ENCODE results near the gene FANCB.

The FANCB gene

GRCh38 chrX:14902537-14902936 is 29.7 kb upstream of the FANCB start:
- no peak overlapping the region for H3K4me2 ChIP-seq
- no peak overlapping the region for H3K9ac ChIP-seq
- H3K4me3 ChIP-seq, result no peak overlapping the region
- no peak for TF ChIP-seq Cebpa-rat (IDR thresholded peaks at IDR 0.05)
- H4K20me1 ChIP-seq, result no peaks in the 10 kb centered on the region
- no peaks in the 10 kb centered on the region for H3K4me1 ChIP-seq
- peaks cover 47 to 99% (median 73%) of the 10 kb centered on the region in 11 experiments for H3K27me3 ChIP-seq
- H3K27ac ChIP-seq, result no peak overlapping the region
- H3K36me3 ChIP-seq, result peaks cover 0 to 12% (median 10%) of the 10 kb centered on the region in 11 experiments; a peak in 13 of 22 replicates
- H3K9me3 ChIP-seq (replicated peaks in 1 of 11), result peaks cover 14 to 23% (median 16%) of the 10 kb centered on the region in 11 experiments

DNA sequence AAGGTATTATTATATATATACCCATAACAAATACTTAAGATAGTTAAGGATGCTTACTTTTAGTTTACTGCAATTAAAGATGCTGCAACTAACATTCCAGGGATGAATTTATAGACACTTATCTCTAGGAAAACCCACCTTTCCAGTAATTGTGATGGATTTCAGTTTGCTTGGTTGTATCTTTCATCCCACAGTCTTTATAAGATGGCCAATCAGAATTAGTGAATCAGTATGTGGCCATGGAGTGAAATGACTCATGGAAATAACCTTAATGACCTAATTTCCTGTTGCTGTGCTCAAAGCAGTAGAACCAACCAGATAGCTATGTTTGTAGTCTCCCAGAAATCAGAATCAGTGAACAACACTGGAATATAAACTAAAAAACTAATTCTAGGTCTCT is 26.7 kb upstream of the FANCB start:
- Histone ChIP-seq H3K4me1 (no peaks in the 10 kb centered on the region), H3K9ac (no peak overlapping the region), H3K36me3 (peaks cover 0 to 28% (median 8%) of the 10 kb centered on the region in 11 experiments; a peak in 14 of 22 replicates), H4K20me1 (peaks cover 0 to 6% (median 0%) of the 10 kb centered on the region in 11 experiments; a peak in 4 of 22 replicates), H3K9me3 (replicated peaks in 1 of 11) (peaks cover 6 to 10% (median 7%) of the 10 kb centered on the region in 11 experiments), H3K4me2 (no peak overlapping the region), H3K4me3 (no peak overlapping the region), H3K27me3 (peaks cover 52 to 99% (median 74%) of the 10 kb centered on the region in 11 experiments), H3K27ac (no peak overlapping the region)
- no peak for TF ChIP-seq Cebpa-rat (IDR thresholded peaks at IDR 0.05)

- Histone ChIP-seq H3K4me2 (no peak overlapping the region), H3K4me3 (no peak overlapping the region), H4K20me1 (peaks cover 0 to 8% (median 0%) of the 10 kb centered on the region in 11 experiments; a peak in 5 of 22 replicates)
Measured at GRCh38 chrX:14897042-14897441, 24.2 kb upstream of the FANCB start.

GRCh38 chrX:14896273-14896672 is 23.4 kb upstream of the FANCB start:
- H3K4me1 ChIP-seq, result no peaks in the 10 kb centered on the region
- no peak overlapping the region for H3K27ac ChIP-seq
- H3K4me2 ChIP-seq, result no peak overlapping the region
- no peak for TF ChIP-seq Cebpa-rat (IDR thresholded peaks at IDR 0.05)
- peaks cover 0 to 20% (median 0%) of the 10 kb centered on the region in 11 experiments; a peak in 4 of 22 replicates for H3K36me3 ChIP-seq
- peaks cover 0 to 8% (median 0%) of the 10 kb centered on the region in 11 experiments; a peak in 5 of 22 replicates for H4K20me1 ChIP-seq
- H3K9me3 ChIP-seq (replicated peaks in 1 of 11), result no peaks in the 10 kb centered on the region
- no peak overlapping the region for H3K9ac ChIP-seq
- no peak overlapping the region for H3K4me3 ChIP-seq
- peaks cover 64 to 99% (median 80%) of the 10 kb centered on the region in 11 experiments for H3K27me3 ChIP-seq

More at GRCh38 chrX:14897042-14897441, 24.2 kb upstream of the FANCB start:
- peaks cover 64 to 99% (median 76%) of the 10 kb centered on the region in 11 experiments for H3K27me3 ChIP-seq
- TF ChIP-seq Cebpa-rat (IDR thresholded peaks at IDR 0.05), result no peak
- no peak overlapping the region for H3K27ac ChIP-seq
- peaks cover 0 to 20% (median 0%) of the 10 kb centered on the region in 11 experiments; a peak in 4 of 22 replicates for H3K36me3 ChIP-seq
- no peak overlapping the region for H3K9ac ChIP-seq
- H3K4me1 ChIP-seq, result no peaks in the 10 kb centered on the region
- no peaks in the 10 kb centered on the region for H3K9me3 ChIP-seq (replicated peaks in 1 of 11)

- Histone ChIP-seq H3K27me3 (peaks cover 90 to 100% (median 97%) of the 10 kb centered on the region in 11 experiments), H3K9me3 (replicated peaks in 1 of 11) (peaks cover 0 to 4% (median 0%) of the 10 kb centered on the region in 11 experiments; a peak in 1 of 22 replicates), H3K4me2 (no peak overlapping the region), H3K27ac (no peak overlapping the region), H4K20me1 (peaks cover 0 to 7% (median 0%) of the 10 kb centered on the region in 11 experiments; a peak in 5 of 22 replicates), H3K4me1 (no peaks in the 10 kb centered on the region), H3K4me3 (no peak overlapping the region), H3K36me3 (no peaks in the 10 kb centered on the region), H3K9ac (no peak overlapping the region)
- TF ChIP-seq Cebpa-rat (IDR thresholded peaks at IDR 0.05), result no peak
Measured at GRCh38 chrX:14886252-14886651, 13.4 kb upstream of the FANCB start.

GRCh38 chrX:14884714-14885113 is 11.8 kb upstream of the FANCB start:
- Histone ChIP-seq H3K4me1 (no peaks in the 10 kb centered on the region), H3K9me3 (replicated peaks in 1 of 11) (peaks cover 0 to 4% (median 0%) of the 10 kb centered on the region in 11 experiments; a peak in 1 of 22 replicates), H4K20me1 (peaks cover 0 to 7% (median 0%) of the 10 kb centered on the region in 11 experiments; a peak in 6 of 22 replicates), H3K27ac (no peak overlapping the region), H3K9ac (no peak overlapping the region), H3K4me2 (no peak overlapping the region), H3K27me3 (peaks cover 85 to 98% (median 92%) of the 10 kb centered on the region in 11 experiments), H3K4me3 (no peak overlapping the region), H3K36me3 (no peaks in the 10 kb centered on the region)
- no peak for TF ChIP-seq Cebpa-rat (IDR thresholded peaks at IDR 0.05)

GRCh38 chrX:14883826-14884225 is 11.0 kb upstream of the FANCB start:
- no peak overlapping the region for H3K9ac ChIP-seq
- H3K4me2 ChIP-seq, result no peak overlapping the region
- peaks cover 0 to 4% (median 0%) of the 10 kb centered on the region in 11 experiments; a peak in 4 of 22 replicates for H4K20me1 ChIP-seq
- no peak for TF ChIP-seq Cebpa-rat (IDR thresholded peaks at IDR 0.05)
- no peak overlapping the region for H3K4me3 ChIP-seq
- H3K4me1 ChIP-seq, result no peaks in the 10 kb centered on the region
- no peaks in the 10 kb centered on the region for H3K36me3 ChIP-seq
- H3K27ac ChIP-seq, result no peak overlapping the region
- H3K27me3 ChIP-seq, result peaks cover 84 to 98% (median 91%) of the 10 kb centered on the region in 11 experiments
- peaks cover 0 to 4% (median 0%) of the 10 kb centered on the region in 11 experiments; a peak in 1 of 22 replicates for H3K9me3 ChIP-seq (replicated peaks in 1 of 11)

GRCh38 chrX:14875624-14876023 is 2.8 kb upstream of the FANCB start:
- Histone ChIP-seq H3K9me3 (replicated peaks in 1 of 11) (peaks cover 0 to 9% (median 0%) of the 10 kb centered on the region in 11 experiments; a peak in 3 of 22 replicates), H3K4me2 (0 out of 22 replicates have a peak overlapping the region, but pooled peaks of 1 of the 11 experiments have one; percentile 75), H4K20me1 (peaks cover 0 to 4% (median 0%) of the 10 kb centered on the region in 11 experiments; a peak in 2 of 22 replicates), H3K36me3 (no peaks in the 10 kb centered on the region), H3K4me3 (no peak overlapping the region), H3K9ac (no peak overlapping the region), H3K4me1 (peaks cover 4 to 24% (median 12%) of the 10 kb centered on the region in 10 experiments; a peak in 12 of 20 replicates), H3K27me3 (peaks cover 34 to 76% (median 63%) of the 10 kb centered on the region in 11 experiments), H3K27ac (no peak overlapping the region)
- TF ChIP-seq Cebpa-rat (IDR thresholded peaks at IDR 0.05), result no peak

DNA sequence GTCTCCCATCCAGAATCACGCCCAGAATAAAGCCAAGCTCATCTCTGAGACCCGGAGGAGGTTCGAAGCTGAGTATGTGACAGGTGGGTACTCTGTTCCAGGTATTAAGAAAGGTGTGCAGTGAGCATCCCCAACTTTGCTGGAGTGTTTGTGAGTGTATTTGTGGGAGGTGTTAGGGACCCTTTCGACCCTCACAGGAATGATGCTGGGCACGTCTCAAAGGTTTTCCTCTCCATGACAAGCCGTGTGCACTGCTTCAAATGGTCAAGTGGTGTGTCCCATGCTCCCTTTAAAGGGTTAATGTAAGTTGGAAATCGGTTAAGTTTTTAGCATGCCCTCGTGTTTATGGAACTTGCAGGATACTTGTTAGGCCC is 794 bp upstream of the FANCB start:
- no peaks in the 10 kb centered on the region for H4K20me1 ChIP-seq
- peak overlapping the region; percentile 66 to 84 (median 79) for H3K4me2 ChIP-seq
- H3K9me3 ChIP-seq (replicated peaks in 1 of 11), result peaks cover 0 to 9% (median 0%) of the 10 kb centered on the region in 11 experiments; a peak in 7 of 22 replicates
- peak overlapping the region; percentile 56 to 87 (median 79); a peak in 21 of 22 replicates for H3K27ac ChIP-seq
- peaks cover 4 to 24% (median 12%) of the 10 kb centered on the region in 10 experiments; a peak in 12 of 20 replicates for H3K4me1 ChIP-seq
- no peak for TF ChIP-seq Cebpa-rat (IDR thresholded peaks at IDR 0.05)
- H3K4me3 ChIP-seq, result peak overlapping the region; percentile 65 to 81 (median 74)
- peak overlapping the region; percentile 73 to 85 (median 83) for H3K9ac ChIP-seq
- peaks cover 0 to 2% (median 0%) of the 10 kb centered on the region in 11 experiments; a peak in 2 of 22 replicates for H3K36me3 ChIP-seq
- H3K27me3 ChIP-seq, result peaks cover 31 to 72% (median 52%) of the 10 kb centered on the region in 11 experiments; a peak in 21 of 22 replicates
